Endodermal cell (in vitro differentiated cells): Measurements from ENCODE around the gene TRAF3IP1. TPM values are rescaled to one million over a fixed set of nuclear protein-coding genes. Genes with fewer than 3 reads are reported as not detected.

ENCODE experiments used
- DNase-seq: peaks from one replicate; pipeline ENCODE4 v3.0.0-alpha.2; 2017
- H3K27ac ChIP-seq: 2 replicates; pipeline ENCODE4 v1.5.1; 2013; ENCODE audit warnings: mild to moderate bottlenecking, low read depth, low read length, moderate library complexity
- H3K27me3 ChIP-seq: 2 replicates; pipeline ENCODE4 v1.6.1; 2013; ENCODE audit warnings: mild to moderate bottlenecking, low read length, moderate library complexity; ENCODE audit not compliant: insufficient read depth, control insufficient read depth, poor library complexity, severe bottlenecking
- H3K36me3 ChIP-seq: 2 replicates; pipeline ENCODE4 v1.7.0; 2013; ENCODE audit warnings: mild to moderate bottlenecking, low read length, moderate library complexity; ENCODE audit not compliant: control insufficient read depth, insufficient read depth
- H3K4me1 ChIP-seq: one replicate; pipeline ENCODE4 v1.7.0; 2013; ENCODE audit warnings: low read length; ENCODE audit not compliant: control insufficient read depth, insufficient read depth
- H3K4me3 ChIP-seq: 2 replicates; pipeline ENCODE4 v1.5.1; 2013; ENCODE audit warnings: mild to moderate bottlenecking, low read length, moderate library complexity
- H3K9ac ChIP-seq: 2 replicates; pipeline ENCODE4 v1.6.1; 2013; ENCODE audit warnings: mild to moderate bottlenecking, low read length, moderate library complexity; ENCODE audit not compliant: poor library complexity, severe bottlenecking; ENCODE audit errors: extremely low read depth
- H3K9me3 ChIP-seq: 2 replicates; pipeline ENCODE4 v1.6.1; 2013; ENCODE audit warnings: mild to moderate bottlenecking, low read length, moderate library complexity; ENCODE audit not compliant: control insufficient read depth
- H3K27ac Mint-ChIP-seq: 2 replicates; pipeline ENCODE4 v1.8.0; 2020; ENCODE audit warnings: mixed read lengths
- H3K27me3 Mint-ChIP-seq: 2 replicates; pipeline ENCODE4 v1.8.0; 2021; ENCODE audit warnings: mild to moderate bottlenecking, mixed read lengths; ENCODE audit not compliant: insufficient read depth
- H3K36me3 Mint-ChIP-seq: 2 replicates; pipeline ENCODE4 v1.8.0; 2020; ENCODE audit warnings: low read depth, mixed read lengths
- H3K4me1 Mint-ChIP-seq: 2 replicates; pipeline ENCODE4 v1.8.0; 2020; ENCODE audit warnings: mixed read lengths
- H3K4me3 Mint-ChIP-seq: 2 replicates; pipeline ENCODE4 v1.8.0; 2020; ENCODE audit warnings: mild to moderate bottlenecking, moderate library complexity, mixed read lengths
- H3K9me3 Mint-ChIP-seq: 2 replicates; pipeline ENCODE4 v1.8.0; 2020; ENCODE audit warnings: mild to moderate bottlenecking, mixed read lengths
- CTCF ChIP-seq: fragments of 200-600 bp; sonication (generic); conservative IDR thresholded peaks from 2 replicates; pipeline ENCODE4 v1.5.0; 2021; ENCODE audit warnings: antibody characterized with exemption, mild to moderate bottlenecking
- WGBS, 2 experiments: methylation state at CpG; one replicate each; pipeline versions ENCODE4 v1.1.5 to v1.1.7; 2013; ENCODE audit warnings: missing lambda C conversion rate in 2 of 2, mixed read lengths in 1 of 2; ENCODE audit not compliant: insufficient coverage in 1 of 2, insufficient read length in 1 of 2; 5-methylcytosine and 5-hydroxymethylcytosine counted together
- total RNA-seq, 2 donors: library from RNA; stranded (reverse); fragmentation: NEBNext Ultra II Directional in 1 of 2; extraction: Animal tissue kit (Norgen Biotek cat#: 25700) in 1 of 2; gene quantifications; 2 replicates in 1 of 2; 3 replicates in 1 of 2; pipeline ENCODE4 v1.2.1, GENCODE V29; 2021

The TRAF3IP1 gene
- total RNA-seq, 2 donors from 2014 or later = 21.9 to 28.3 TPM

GRCh38 chr2:238336151-238336550, 15.8 kb downstream of the TRAF3IP1 start:
- H3K27ac ChIP-seq = no peak overlapping the region
- H3K4me3 ChIP-seq = no peak overlapping the region
- Mint-ChIP-seq H3K36me3 (peaks cover 17% of the 10 kb centered on the region), H3K4me3 (no peak overlapping the region), H3K4me1 (peaks cover 3% of the 10 kb centered on the region), H3K27ac (no peak overlapping the region), H3K9me3 (no peaks in the 10 kb centered on the region), H3K27me3 (no peaks in the 10 kb centered on the region)
- no peak for DNase-seq
- no peaks in the 10 kb centered on the region for H3K9me3 ChIP-seq
- no peaks in the 10 kb centered on the region for H3K4me1 ChIP-seq
- 95 to 100% methylated on average over 1 to 2 of the region's 2 CpGs for WGBS, 2 experiments
- TF ChIP-seq CTCF = no peak
- H3K36me3 ChIP-seq = peaks cover 33% of the 10 kb centered on the region
- H3K9ac ChIP-seq = no peak overlapping the region
- no peaks in the 10 kb centered on the region for H3K27me3 ChIP-seq

- H3K9me3 Mint-ChIP-seq = no peaks in the 10 kb centered on the region
These were observed 16.6 kb downstream of the TRAF3IP1 start for GRCh38 chr2:238336793-238337444.

GRCh38 chr2:238337846-238338245, 17.5 kb downstream of the TRAF3IP1 start:
- H3K27me3 Mint-ChIP-seq = no peaks in the 10 kb centered on the region

More at GRCh38 chr2:238336793-238337444, 16.6 kb downstream of the TRAF3IP1 start:
- Mint-ChIP-seq H3K36me3 (peaks cover 17% of the 10 kb centered on the region), H3K27me3 (no peaks in the 10 kb centered on the region), H3K4me1 (peaks cover 3% of the 10 kb centered on the region), H3K4me3 (no peak overlapping the region), H3K27ac (no peak overlapping the region)
- Histone ChIP-seq H3K9me3 (no peaks in the 10 kb centered on the region), H3K4me3 (no peak overlapping the region), H3K9ac (no peak overlapping the region), H3K27me3 (no peaks in the 10 kb centered on the region), H3K4me1 (no peaks in the 10 kb centered on the region), H3K36me3 (peaks cover 33% of the 10 kb centered on the region), H3K27ac (no peak overlapping the region)
- DNase-seq = no peak
- TF ChIP-seq CTCF = no peak
- WGBS, 2 experiments = 96 to 97% methylated on average over 3 to 5 of the region's 5 CpGs

More at GRCh38 chr2:238337846-238338245, 17.5 kb downstream of the TRAF3IP1 start:
- Mint-ChIP-seq H3K4me3 (no peak overlapping the region), H3K9me3 (no peaks in the 10 kb centered on the region), H3K27ac (no peak overlapping the region), H3K4me1 (peaks cover 3% of the 10 kb centered on the region), H3K36me3 (peaks cover 17% of the 10 kb centered on the region)
- Histone ChIP-seq H3K27ac (no peak overlapping the region), H3K9ac (no peak overlapping the region), H3K4me3 (no peak overlapping the region), H3K36me3 (peaks cover 33% of the 10 kb centered on the region), H3K9me3 (no peaks in the 10 kb centered on the region), H3K4me1 (no peaks in the 10 kb centered on the region), H3K27me3 (no peaks in the 10 kb centered on the region)
- TF ChIP-seq CTCF = no peak
- no peak for DNase-seq
- 80 to 87% methylated on average over 3 to 5 of the region's 5 CpGs for WGBS, 2 experiments
